ENCODE measurements around the gene CYS1.
A peak's percentile ranks its signal among the peaks of the same experiment; 100 is the strongest.

CYS1 gene

DNA sequence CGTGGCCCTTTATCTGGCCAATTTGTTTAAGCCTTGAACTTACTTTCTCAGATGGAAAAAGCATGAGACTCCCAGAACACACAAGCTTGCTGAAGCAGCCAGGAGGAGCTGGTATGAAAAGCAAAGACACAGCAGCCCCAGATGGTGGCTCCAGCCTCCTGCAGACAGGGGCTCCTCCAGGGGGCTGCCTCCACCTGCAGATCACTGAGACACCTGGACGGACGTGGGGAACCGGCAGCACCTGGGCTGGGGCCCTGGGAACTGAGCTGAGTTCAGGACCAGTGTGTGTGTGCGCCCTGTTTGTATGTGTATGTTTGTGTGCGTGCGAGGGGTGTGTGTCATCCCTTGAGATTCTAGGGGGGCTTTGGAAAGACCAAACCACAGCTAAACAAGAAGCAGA is 8.6 kb downstream of the CYS1 start:
- no peak for DNase-seq (ENCODE audit: low spot score)

DNA sequence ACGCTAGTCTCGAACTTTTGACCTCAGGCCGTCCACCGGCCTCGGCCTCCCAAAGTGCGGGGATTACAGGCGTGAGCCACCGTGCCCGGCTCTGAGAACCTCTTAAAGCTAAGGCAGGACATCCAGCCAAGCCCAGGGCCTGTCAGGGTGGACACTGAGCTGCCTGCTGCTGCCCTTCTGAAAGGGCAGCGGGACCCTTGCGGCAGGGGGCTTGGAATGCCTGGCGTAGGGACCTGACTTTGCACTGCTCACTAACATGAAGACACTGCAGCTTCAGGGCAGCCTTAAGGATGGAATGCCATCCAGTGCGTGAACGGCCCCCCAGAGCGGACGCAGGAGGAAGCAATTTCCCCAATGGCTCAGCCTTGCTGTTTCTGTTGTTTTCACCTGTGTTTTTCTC is 9.0 kb downstream of the CYS1 start:
- DNase-seq (ENCODE audit: low spot score): no peak

GRCh38 chr2:10067881-10068280 is 12.3 kb downstream of the CYS1 start:
- DNase-seq (ENCODE audit: low spot score): no peak

- no peak for DNase-seq (ENCODE audit: low spot score)
Observed at GRCh38 chr2:10067330-10067729, 12.9 kb downstream of the CYS1 start.

GRCh38 chr2:10065773-10066055 is 14.5 kb downstream of the CYS1 start:
- DNase-seq (ENCODE audit: low spot score): no peak

GRCh38 chr2:10064932-10065772 is 15.1 kb downstream of the CYS1 start:
- DNase-seq (ENCODE audit: low spot score): no peak

GRCh38 chr2:10063566-10063965 is 16.6 kb downstream of the CYS1 start:
- DNase-seq (ENCODE audit: low spot score): no peak

DNA sequence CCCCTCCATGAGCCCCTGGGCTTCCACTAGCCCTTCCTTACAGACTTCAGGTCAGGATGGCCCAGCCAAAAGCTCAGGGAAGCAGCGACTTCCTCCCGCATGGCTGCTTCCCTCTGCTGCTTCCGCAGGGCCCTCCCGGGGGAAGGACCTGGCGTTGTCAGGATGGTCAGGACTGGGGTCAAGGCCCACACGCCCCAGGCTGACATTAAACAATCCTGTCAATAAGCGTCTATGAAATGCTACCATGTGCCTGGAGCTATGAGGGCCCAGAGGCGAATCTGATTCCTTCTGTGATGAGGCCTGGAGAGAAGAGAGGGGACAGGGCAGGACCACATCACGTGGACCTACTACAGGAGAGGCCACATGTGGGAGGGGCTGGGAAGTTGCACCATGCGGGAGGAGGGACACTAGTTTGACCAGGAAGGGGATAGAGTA is 17.3 kb downstream of the CYS1 start:
- no peak for DNase-seq (ENCODE audit: low spot score)

DNA sequence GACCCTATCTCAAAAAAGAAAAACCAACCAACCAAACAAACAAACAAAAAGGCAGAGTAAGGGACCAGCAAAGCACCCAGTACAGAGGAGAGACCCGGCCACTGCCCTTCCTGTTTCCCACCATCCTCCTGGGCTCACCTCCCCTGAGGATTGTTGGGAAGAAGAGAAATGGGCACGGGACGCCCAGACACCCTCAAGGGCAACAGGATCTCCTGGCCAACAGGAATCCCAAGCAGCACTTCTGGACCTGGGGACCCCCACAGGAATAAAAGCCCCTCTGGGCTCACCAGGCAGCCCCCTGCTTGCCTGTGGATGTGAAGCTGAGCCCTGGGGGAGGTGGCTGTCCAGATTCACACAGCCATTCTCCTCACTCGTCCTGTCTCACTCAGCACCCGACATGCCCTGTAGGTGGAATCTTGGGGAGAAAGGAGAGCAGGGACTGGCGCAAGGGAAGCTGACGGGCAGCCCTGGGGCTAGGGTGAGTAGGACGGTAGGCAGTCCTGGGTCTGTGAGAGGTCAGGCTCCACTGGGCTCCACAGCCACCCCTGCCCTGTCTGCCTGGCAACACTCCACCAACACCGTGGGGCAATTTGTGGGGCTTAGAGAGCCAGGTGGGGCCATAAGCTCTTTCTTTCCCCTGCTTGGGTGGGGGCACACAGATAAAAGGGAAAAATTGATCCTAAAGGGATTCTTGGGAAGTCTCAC is 18.8 kb downstream of the CYS1 start:
- no peak for DNase-seq (ENCODE audit: low spot score)

GRCh38 chr2:10059552-10060335 is 20.5 kb downstream of the CYS1 start:
- DNase-seq (ENCODE audit: low spot score): no peak

- no peak for DNase-seq (ENCODE audit: low spot score)
Observed at GRCh38 chr2:10059016-10059351, 21.2 kb downstream of the CYS1 start.

DNA sequence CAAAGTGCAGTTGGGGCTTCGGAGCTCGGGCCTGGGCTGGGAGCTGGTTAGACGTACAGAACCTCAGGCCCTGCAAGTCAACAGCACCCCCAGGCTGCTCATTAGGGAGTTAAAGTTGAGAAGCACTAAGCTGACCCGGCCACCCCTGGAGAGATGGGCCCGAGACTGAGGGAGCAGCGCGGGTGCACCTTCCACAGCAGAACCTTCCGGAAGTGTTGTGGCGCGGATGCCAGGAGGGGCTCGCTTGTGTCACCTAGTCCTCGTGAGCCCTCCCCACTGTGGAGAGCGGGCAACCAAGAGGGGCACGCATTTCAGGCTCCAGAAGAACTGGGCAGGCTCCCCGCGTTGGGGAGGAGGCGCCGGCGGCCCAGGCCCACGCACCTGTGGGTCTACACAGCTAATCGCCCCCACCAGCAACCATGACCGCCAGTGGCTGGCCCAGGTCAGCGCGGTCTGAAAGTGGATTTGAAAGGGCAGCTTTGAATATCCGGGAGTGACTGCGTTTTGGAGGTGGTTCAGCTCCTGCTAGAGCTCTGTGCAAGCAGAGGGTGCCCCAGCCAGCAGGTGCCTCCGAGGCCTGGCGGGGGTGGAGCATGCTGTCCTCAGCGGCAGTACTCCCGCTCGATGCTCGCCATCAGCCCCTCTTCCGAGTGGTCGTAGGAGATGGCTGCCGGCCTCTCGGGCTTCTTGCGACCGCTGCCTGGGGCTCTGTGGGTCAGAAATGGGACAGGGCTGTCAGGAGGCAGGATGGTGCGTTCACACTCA is 21.8 kb downstream of the CYS1 start:
- no peak for DNase-seq (ENCODE audit: low spot score)

- peak; percentile 78 for DNase-seq (ENCODE audit: low spot score)
Observed at GRCh38 chr2:10057231-10058107, 22.7 kb downstream of the CYS1 start.

DNA sequence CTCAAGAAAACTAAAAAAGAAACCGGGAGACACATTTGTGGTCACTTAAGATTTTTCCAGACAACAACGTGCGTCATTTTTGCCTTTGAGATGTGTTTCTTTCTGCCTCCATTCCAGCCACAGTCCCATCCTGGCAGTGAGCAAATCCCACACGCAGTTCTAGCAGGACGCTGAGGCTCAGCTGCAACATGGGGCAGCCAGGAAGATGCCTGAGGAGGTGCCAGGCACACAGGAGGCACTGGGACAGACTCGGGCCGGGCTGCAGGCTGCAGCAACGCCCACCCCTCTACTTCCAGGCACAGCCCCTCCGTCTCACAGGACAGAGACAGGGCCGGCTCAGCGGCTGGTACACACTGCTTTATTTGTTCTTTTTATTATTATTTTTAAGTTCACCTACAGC is 23.8 kb downstream of the CYS1 start:
- no peak for DNase-seq (ENCODE audit: low spot score)

DNA sequence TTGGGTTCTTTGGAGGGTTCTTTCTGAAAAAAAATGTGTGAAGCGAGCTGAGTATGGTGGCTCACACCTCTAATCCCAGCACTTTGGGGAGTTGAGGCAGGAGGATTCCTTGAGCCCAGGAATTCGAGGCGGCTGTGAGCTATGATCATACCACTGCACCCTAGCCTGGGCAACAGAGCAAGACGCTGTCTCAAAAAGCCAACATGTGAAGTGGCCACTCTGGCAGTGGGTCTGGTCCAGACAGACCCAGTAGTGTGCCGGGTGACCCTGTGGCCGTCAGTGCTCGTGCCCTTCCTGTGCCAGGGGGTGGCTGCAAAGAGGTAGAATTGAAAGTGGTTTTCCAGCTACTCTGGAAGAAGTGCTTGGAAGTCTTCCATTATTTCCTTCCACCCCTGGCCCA is 25.2 kb downstream of the CYS1 start:
- no peak for DNase-seq (ENCODE audit: low spot score)

- DNase-seq (ENCODE audit: low spot score): no peak
Observed at GRCh38 chr2:10054424-10054823, 25.8 kb downstream of the CYS1 start.

DNA sequence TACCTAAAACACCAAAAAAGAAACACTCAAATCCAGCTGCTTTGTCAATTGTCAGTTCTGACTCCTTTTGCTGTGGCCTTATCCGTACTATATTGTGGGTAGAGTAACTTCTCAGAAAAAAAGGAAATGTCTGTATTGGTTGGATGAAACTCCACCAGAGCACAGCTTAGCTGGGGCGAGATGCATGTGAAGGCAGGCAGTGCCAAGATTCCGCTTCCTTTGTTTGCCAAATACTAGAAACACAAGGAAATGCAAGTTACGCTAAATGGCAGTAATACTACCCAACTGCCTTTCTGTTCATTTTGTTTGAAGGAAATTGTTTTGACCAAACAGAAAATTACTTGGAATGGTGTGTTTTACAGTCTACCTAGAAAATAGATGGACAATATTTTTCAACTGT is 26.9 kb downstream of the CYS1 start:
- no peak for DNase-seq (ENCODE audit: low spot score)

DNA sequence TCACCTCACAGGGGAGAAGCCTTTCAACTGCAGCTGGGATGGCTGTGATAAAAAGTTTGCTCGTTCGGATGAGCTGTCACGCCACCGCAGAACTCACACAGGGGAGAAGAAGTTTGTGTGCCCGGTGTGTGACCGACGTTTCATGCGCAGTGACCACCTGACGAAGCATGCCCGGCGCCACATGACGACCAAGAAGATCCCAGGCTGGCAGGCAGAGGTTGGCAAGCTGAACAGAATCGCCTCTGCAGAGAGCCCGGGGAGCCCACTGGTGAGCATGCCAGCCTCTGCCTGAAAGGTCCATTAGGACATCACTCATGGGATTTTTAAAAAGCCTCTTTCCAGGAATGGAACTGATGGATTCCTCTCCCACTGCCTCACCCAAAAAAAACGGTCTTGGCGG is 28.0 kb downstream of the CYS1 start:
- DNase-seq (ENCODE audit: low spot score): no peak

GRCh38 chr2:10048501-10049171 is 31.6 kb downstream of the CYS1 start:
- no peak for DNase-seq (ENCODE audit: low spot score)

DNA sequence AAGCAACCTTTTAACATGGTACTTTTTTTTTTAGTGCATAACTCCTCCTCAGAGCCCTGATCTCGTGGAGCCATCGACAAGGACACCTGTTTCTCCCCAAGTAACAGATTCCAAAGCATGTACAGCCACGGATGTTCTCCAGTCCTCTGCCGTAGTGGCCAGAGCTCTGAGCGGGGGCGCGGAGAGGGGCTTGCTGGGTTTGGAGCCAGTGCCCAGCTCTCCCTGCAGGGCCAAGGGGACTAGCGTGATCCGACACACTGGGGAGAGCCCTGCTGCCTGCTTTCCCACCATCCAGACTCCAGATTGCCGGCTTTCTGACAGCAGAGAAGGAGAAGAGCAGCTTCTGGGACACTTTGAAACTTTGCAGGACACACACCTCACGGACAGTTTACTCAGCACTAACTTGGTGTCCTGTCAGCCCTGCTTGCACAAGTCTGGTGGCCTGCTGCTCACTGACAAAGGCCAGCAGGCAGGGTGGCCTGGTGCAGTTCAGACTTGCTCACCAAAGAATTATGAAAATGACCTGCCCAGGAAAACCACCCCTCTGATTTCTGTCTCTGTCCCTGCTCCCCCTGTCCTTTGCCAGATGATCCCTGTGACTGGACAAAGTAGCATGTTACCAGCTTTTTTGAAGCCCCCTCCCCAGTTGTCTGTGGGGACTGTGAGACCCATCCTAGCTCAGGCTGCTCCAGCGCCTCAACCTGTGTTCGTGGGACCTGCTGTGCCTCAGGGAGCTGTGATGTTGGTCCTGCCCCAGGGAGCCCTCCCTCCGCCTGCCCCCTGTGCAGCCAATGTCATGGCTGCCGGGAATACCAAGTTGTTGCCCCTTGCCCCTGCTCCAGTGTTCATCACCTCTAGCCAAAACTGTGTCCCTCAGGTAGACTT is 32.4 kb downstream of the CYS1 start:
- no peak for DNase-seq (ENCODE audit: low spot score)

All from ecto neural progenitor cell (in vitro differentiated cells).